ENCODE results near the gene GPR152.

Gene GPR152

DNA sequence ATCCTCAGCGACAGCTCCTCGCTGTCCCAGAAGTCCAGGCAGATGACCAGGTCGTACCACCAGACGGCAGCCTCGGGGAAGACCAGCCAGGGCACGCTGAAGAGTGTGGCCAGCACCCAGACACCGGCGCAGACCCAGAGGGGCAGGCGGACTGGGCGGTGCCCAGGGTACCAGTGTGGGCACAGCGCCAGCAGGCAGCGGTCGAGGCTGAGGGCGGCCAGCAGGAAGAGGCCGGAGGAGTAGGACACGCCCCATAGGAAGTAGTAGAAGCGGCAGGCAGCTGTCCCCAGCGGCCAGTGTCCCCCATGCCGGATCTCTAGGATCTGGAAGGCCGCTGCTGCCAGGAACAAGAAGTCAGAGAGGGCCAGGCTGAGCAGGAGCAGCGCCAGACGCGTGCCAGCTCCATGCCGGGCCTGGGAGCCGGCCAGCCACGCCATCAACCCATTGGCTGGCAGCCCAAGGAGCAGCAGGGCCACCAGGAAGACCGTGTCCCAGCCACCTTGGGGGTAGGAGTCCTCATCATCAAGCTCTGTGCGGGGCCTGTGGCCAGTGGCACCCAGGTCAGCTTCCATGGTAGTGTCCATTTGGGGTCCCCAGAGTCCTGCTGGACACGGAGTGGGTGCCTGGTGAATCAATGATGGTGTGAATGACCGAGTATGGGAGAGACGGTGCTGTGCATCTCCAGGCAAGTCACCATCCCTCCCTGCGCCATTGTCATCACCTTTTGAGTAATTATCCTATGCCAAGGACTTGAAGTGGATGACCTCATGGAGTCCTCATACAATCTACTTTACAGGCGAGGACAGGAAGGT, at the start of gene GPR152:
Gene GPR152, minus strand, starts transcription at position 589 of the 812 bp plus-strand sequence. Its CDS starts 5 bp downstream, at position 584.
- DNase-seq (ENCODE audit: low read depth), result no peak

- no peak for DNase-seq (ENCODE audit: low read depth)
Observed at GRCh38 chr11:67501854-67502253, 49.3 kb upstream of the GPR152 start.

DNA sequence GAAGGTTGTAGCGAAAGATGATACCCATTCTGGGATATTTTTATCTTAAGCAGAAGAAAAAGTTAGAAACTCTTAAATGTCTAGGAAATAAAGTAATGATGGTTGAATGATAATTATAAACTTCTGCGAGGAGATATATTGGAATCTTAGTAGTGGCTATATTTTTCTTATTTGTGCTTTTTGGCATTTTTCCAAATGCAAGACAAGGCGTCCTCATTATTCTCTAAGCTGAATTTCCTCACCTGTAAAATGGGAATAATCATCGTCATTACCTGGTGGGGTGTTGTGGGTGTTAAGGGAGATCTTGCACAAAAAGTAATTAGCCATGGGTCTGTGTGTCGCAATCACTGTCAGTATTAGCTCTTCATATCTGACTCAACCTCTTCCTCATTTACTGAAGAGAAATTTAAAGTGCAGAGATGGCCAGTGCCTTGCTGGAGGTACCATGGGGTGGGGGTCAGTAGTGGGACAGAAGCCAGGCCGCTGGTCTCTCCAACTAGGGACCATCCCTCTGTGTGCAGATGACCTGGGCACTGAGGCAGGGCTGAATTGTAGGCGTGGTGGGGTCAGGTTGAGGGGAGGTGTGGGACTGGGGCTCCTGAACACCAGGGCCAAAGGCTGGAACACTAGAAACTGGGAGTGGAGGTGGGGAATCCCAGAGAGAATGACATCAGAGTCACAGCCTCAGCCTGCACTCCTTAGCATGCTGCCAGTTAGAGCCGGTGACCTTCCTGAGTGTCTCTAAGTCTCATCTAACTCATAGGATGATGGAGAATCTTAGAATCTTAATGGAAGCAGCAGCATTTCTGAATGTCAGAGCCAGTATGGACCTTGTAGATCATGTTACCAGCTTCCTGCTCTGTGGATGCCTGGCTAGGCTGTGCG, 48.5 kb upstream of the GPR152 start:
- no peak for DNase-seq (ENCODE audit: low read depth)

GRCh38 chr11:67500484-67500821, 47.9 kb upstream of the GPR152 start:
- DNase-seq (ENCODE audit: low read depth), result no peak

DNA sequence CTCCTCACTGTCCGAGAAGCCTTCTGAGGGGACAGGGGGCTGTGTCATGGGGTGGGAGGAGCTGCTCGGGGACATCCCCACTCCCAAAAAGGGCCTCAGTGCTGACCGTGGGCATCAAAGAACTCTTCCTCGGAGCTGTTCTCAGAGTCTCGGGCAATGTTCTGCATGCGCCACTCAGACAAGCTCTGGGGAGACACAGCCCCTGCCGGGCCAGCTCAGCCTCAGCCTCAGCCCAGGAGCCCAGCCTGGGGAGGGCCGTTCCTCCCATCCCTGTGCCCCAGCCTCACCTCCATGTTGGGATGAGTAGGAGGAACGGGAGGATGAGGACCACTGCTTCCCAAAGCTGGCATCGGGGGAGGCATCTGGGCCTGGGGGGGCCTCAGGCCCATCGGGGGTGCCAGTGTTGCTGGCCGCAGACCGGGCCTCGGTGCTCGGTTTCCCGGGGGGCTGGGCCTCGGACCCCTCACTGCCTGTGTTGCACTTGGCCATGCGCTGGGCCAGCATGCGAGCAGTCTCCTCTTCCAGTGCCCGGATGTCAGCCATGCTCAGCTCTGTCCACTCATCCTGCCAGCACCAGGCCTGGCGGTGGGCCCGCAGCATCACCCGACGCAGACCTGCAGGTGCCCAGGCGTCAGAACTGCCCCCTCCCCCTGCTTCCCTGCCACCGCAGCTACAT, 47.4 kb upstream of the GPR152 start:
- no peak for DNase-seq (ENCODE audit: low read depth)

DNA sequence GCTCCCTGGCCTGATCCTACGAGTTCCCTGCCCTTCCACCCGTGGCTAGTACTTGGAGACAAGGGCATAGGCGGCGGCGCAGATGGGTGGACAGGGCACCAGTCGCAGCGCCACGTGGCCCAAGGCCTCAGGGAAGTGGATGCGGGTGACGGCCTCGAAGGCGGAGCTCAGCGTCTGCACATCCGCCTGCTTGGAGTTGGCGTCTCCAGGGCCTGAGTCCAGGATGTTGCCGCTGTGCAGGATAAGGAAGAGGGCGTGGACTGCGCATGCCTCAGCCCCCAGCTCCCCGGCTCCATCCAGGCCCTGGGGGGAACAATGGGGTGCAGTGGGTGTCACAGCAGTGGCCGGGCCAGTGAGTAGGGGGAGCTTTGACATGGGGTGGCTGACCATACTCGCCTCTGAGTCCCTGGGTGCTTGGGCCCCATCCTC, 46.0 kb upstream of the GPR152 start:
- no peak for DNase-seq (ENCODE audit: low read depth)

GRCh38 chr11:67497656-67498291, 45.2 kb upstream of the GPR152 start:
- no peak for DNase-seq (ENCODE audit: low read depth)

DNA sequence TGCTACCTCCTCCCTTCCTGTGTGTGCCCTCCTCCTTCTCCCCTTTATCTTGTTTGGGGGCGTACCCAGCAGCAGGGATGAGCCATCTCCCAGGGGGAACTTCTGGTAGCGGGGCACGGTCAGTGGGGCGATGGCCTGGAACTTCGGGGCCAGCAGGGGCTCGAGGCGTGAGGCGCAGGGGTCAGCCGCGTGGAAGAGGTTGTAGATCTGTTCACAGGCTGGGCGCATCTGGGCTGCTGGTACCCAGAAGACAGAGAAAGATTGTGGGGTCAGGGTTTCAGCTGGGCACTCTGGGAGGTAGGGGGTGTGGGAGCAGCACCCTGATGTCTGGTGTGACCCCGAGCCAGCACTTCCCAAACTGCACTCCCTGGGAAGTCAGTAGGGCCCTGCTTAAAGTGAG, 43.6 kb upstream of the GPR152 start:
- DNase-seq (ENCODE audit: low read depth), result no peak

GRCh38 chr11:67495234-67496005, 42.9 kb upstream of the GPR152 start:
- DNase-seq (ENCODE audit: low read depth), result no peak

DNA sequence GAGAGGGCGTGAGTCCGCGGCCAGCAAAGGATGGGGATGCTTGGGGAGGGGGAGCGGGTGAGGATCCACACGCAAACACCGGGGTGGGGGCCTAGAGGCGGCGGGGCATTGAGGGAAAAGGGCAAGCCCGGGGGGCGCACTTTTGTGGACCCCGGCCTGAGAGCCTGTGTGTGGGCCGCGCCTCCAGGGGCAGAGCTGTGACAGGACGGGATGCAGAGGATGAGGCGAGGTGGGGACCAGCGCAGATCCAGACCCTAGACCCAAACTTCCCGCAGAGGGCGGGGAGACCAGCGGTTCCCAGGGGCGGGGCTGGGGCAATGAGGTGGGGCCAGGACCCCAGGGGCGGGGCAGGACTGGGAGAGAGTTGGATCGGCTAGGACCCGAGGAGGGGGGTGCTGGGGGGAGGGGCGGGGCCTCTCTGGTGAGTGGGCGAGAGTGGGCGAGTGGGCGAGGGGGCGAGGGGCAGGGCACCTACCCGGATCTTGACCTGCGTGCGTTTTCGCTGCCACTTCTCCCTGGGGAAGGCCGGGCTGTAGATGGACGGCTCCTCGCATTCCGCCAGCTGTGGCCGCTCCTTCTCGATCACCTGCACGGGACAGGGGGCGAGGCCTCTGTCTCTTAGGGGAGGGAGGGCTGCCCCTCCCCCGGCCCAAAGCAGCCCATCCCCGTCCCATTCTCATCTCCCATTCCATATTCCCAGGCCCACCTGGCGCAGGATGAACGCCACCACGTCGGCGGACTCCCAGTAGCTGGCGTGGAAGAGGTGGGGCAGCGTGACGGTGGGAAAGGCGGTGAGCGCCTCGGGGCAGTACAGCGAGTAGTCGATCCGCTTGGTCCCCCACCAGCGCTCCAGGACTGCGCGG, 42.1 kb upstream of the GPR152 start:
- DNase-seq (ENCODE audit: low read depth), result no peak

- no peak for DNase-seq (ENCODE audit: low read depth)
Observed at GRCh38 chr11:67493548-67494370, 41.2 kb upstream of the GPR152 start.

DNA sequence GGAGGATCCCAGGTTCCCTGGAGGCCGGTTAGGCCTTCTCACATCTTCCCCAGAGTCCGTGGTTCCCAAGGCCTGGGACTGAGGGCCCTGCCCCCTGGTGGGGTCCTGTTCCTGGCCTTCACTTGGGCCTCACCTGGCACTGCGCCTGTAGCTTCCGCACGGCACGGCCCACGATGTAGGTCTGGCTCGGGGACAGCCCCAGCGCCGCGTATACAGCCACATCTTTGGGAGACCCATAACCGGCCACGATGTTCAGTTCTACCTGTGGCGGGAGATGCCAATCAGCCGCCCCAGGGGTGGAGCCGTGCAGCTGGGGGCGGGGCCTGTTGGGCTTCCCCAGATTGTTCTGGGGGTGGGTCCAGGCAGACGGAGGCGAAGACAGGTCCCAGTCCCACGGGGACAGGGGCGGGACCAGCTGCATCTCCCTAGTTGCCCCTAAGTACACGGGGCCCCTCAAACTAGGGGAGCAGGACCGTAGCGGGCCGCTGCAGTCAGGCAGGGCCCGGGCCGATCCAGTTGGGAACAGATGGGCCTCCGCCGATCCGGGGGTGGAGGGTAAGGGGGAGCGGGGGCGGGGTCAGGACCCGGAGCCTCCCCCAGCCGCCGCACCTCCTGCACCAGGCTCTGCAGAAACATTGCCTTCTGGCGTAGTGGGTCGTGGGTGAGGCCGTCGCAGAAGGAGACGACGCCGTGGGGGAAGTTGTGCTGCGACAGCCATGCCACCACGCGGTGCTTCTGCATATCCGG, 40.4 kb upstream of the GPR152 start:
- DNase-seq (ENCODE audit: low read depth), result no peak

- DNase-seq (ENCODE audit: low read depth), result no peak
Observed at GRCh38 chr11:67492069-67492727, 39.7 kb upstream of the GPR152 start.

- no peak for DNase-seq (ENCODE audit: low read depth)
Observed at GRCh38 chr11:67491276-67492068, 38.9 kb upstream of the GPR152 start.

DNA sequence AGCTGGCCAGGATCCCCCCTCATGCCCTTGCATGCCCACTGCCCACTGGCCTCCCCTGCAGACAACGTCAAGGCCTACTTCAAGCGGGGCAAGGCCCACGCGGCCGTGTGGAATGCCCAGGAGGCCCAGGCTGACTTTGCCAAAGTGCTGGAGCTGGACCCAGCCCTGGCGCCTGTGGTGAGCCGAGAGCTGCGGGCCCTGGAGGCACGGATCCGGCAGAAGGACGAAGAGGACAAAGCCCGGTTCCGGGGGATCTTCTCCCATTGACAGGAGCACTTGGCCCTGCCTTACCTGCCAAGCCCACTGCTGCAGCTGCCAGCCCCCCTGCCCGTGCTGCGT, 38.2 kb upstream of the GPR152 start:
- no peak for DNase-seq (ENCODE audit: low read depth)

DNA sequence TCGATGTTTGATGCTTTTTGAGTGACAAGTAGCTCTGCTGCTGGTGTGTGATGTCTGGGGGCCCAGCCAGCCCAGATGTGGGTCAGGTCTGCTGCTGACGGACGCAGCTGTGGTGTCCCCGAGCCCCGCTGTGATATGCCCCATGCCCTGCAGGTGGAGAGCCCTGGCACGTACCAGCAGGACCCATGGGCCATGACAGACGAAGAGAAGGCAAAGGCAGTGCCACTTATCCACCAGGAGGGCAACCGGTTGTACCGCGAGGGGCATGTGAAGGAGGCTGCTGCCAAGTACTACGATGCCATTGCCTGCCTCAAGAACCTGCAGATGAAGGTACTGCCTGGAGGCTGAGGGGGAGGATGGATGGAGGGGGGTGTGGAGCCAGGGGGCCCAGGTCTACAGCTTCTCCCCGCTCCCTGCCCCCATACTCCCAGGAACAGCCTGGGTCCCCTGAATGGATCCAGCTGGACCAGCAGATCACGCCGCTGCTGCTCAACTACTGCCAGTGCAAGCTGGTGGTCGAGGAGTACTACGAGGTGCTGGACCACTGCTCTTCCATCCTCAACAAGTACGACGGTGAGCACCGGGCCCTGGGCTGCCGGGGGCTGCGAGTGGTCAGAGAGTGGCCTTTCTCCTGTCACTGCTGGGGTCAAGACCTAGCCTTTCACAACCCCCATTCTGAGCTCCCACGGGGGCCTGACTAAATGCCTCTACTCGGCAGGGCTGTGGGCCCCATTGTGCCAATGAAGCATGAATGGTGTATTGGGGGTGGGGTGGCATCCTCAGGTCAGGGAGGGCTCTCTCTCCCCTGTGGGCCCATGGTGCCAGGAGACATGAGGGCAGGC, 37.6 kb upstream of the GPR152 start:
- no peak for DNase-seq (ENCODE audit: low read depth)

All from T-helper 22 cell (primary cell).